ENCODE measurements around the gene TSHZ2.
"Not testable (repeated sequence)": the region's sequence is repeated elsewhere in the genome, so short reads cannot be mapped to it uniquely, and the experiment has no call there.

The TSHZ2 gene

DNA sequence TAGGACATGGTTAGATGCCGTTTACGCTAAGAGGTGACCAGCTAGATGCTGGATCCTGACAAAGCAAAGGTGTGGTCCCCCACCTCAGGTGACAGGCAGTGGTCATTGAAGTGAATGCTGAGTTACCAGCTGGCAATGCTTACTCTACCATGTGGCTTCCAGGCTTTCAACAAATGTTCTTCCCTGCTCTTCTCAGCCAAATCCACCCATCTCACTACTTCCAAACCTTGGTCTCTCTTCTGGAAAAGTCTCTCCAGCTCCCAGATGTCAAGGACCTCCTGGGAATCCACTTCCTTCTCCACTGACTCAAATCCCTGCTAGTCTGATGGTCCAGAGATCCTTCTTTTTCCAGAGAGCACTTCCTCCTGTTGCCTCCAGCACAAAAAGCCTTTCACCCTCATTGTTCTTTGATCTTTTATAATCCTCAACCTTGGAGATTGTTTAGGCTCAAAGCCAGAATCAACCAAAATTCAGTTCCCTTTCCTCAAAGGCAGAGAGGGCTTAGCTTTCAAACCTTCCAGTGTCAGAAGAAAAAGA is 393.4 kb downstream of the TSHZ2 start:
- no peak for DNase-seq

DNA sequence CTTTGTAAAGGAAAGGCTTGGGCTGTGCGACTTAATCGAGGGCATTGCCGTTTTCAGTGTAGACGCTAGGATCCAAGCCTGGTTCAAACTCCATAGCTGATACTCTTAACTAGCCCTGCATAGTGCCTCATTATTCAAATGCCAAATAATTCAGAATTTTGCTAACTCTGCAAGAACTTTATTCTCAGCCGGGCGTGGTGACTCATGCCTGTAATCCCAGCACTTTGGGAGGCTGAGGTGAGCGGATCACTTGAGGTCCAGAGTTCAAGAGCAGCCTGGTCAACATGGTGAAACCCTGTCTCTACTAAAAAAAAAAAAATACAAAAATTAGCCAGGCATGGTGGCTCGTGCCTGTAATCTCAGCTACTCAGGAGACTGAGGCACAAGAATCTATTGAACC is 394.8 kb downstream of the TSHZ2 start:
- DNase-seq: not testable (repeated sequence)

DNA sequence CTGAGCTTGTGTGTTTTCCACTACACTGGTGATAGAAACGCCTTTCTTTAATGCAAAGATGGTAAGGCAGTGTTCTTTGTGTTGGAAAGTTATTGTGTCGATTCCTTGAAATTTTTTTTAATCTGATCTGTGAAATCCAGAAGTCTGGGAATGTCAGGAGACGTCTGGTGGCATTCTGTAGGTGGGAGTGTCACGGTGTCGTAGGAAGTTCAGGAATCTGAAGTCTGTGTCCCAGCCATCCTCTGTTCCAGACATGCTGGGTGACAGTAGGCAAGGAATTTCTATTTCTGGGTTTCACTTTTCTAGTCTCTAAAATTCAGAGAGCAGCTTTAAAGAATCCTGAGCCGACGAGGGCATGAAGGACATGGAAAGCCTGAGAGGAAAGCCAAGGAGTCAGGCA is 397.7 kb downstream of the TSHZ2 start:
- DNase-seq: no peak

- no peak for DNase-seq
Observed at GRCh38 chr20:53370345-53370961, 398.3 kb downstream of the TSHZ2 start.

GRCh38 chr20:53371216-53371615 is 399.1 kb downstream of the TSHZ2 start:
- no peak for DNase-seq

DNA sequence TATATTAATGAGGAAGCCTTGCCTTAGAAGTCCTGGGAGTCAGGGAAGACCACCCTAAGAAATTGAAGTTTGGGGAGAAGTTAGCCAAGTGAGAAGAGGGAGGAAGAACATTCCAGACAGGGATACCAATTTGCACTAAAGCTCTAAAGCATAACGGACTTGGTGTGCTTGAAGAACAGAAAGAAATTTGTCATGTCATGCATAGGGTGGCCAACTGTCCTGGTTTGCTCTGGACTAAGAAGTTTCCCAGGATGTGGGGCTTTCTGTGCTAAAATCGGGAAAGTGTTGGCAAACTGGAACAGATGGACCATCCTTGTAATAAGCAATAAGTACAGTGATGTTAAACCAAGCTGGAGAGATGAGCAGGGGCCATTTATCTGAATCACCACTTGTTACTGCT is 403.9 kb downstream of the TSHZ2 start:
- no peak for DNase-seq

GRCh38 chr20:53379014-53379832 is 407.1 kb downstream of the TSHZ2 start:
- no peak for DNase-seq

DNA sequence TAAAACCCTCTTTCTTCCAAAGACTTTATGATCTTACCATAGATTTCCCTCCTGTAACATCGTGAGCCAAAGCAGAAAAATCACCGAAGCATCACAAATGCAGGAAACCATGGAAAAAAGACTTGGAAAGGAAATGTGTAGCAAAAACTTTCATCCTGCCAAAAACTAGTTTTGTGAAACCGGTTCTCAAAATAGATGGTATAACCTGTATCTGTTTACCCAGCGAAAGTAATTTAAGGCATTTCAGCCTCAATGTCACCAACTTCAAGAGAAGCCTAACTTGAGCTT is 407.6 kb downstream of the TSHZ2 start:
- no peak for DNase-seq

- DNase-seq: no peak
Observed at GRCh38 chr20:53381568-53382262, 409.6 kb downstream of the TSHZ2 start.

- DNase-seq: no peak
Observed at GRCh38 chr20:53382263-53382844, 410.2 kb downstream of the TSHZ2 start.

GRCh38 chr20:53383916-53384315 is 411.8 kb downstream of the TSHZ2 start:
- DNase-seq: no peak

- no peak for DNase-seq
Observed at GRCh38 chr20:53384392-53384791, 412.2 kb downstream of the TSHZ2 start.

DNA sequence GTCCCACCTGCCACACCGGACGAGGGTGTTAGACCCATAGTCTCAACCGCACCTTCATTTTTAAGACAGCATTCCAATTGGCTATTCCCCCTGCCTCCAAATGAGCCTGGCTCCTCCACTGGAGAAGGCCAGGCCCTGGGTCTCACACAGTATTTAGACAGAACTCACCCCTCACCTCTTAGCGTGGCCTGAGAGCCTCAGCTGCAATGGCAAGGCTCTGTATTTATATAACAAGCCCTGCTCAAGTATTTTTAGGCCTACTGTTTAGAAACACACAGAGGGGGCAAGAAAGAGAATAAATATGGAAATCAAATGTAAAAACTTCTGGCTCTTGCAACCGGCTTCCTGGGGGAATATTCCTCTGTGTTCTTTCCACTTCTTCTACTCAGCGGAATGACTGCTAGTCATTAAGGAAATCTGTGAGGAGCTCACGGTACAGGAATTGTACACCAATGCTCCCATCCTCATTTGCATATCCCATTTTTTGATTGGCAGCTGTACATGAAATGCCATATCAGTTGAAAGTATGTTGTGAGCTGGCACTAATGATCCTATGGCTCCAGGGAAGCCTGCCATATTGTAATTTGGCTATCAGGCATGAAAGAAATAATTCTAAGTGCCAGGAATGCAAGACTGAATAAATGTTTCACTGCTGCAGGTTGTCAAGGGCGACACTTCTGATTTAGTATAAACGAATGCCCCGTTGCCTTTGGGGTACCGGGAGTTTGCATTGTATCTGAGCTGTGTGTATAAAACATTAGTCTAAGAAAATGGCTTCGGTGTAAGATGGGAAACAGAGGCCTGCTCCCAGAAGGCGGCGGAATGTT is 414.0 kb downstream of the TSHZ2 start:
- no peak for DNase-seq

DNA sequence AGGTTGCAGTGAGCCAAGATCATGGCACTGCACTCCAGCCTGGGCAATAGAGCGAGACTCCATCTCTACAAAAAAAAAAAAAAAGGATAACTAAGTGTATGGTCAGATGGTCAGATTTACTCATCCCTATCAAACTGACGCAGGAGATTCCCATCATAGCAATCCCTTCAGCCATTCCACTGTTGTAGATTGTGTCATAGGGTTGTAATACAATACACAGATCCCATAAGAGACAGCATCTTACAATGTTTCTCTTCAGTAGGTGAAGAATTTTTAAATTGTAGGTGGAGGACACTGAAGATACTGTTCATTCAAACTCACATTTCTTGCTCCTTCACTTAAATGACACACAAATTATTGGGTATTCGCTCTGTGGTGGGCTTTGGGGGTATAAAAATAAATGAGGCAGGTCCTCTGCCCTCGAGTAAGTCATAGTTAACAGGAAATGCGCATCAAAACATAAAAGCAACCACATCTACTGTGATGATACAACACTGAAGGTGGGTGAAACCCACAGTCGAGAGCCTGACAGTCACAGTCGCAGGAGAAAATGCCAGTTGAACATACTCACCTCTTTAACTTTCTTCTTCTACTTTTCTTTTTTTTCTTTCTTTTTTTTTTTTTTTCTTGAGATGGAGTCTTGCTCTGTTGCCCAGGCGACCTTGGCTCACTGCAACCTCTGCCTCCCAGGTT is 416.0 kb downstream of the TSHZ2 start:
- no peak for DNase-seq

- no peak for DNase-seq
Observed at GRCh38 chr20:53389516-53390300, 417.6 kb downstream of the TSHZ2 start.

DNA sequence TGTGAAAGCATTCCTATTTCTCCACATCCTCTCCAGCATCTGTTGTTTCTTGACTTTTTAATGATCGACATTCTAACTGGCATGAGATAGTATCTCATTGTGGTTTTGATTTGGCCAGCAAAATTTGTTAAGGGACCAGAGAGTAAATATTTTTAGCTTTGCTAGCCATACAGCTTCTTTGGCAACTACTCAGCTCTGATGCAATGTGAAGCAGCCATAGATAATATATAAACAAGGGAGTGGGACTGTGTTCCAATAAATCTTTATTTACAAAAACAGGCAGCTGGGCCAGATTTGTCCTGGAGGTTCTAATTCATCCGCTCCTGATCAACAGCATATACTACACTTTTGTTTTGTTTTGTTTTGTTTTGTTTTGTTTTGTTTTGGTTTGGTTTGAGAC is 418.6 kb downstream of the TSHZ2 start:
- DNase-seq: no peak

DNA sequence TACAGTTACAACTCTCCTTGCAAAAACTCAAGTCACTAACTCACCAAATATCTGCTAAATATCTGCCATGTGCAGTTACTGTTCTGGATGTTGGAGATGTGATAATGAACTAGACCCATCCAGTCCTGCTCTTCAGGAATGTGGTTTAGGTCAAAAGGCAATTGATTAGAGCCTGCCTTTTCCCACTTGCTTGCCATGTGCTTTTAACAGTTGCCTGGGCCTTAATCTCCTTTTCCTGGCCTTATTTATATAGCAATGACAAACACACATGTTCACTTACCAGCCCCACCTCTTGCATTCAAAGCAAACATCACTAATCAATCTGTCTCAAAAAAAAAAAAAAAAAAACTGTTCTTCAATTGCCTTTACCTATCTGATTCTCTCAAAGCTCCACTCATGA is 422.3 kb downstream of the TSHZ2 start:
- DNase-seq: no peak

- no peak for DNase-seq
Observed at GRCh38 chr20:53395188-53395923, 423.2 kb downstream of the TSHZ2 start.

GRCh38 chr20:53399083-53399482 is 426.9 kb downstream of the TSHZ2 start:
- DNase-seq: no peak

GRCh38 chr20:53399592-53400335 is 427.6 kb downstream of the TSHZ2 start:
- no peak for DNase-seq

Measured in RPMI8226 (cell line).